ENCODE data around the gene RASGRP4.
"Not testable (repeated sequence)": the region's sequence is repeated elsewhere in the genome, so short reads cannot be mapped to it uniquely, and the experiment has no call there.

Gene RASGRP4

DNA sequence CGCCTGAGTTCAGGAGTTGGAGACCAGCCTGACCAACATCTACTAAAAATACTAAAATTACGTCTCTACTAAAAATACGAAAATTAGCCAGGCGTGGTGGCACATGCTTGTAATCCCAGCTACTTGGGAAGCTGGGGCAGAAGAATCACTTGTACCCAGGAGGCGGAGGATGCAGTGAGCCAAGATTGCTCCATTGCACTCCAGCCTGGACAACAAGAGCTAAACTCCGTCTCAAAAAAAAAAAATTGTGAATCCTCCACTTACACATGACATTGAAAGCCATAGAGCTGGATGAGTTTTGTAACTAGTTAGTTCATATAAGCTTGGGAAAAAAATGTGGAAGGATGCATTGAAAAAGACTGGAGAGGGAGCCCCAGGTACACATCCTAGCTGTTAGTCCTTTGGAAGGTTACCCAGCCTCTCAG lies 52.1 kb downstream of the RASGRP4 start:
- Histone ChIP-seq H3K36me3 (replicated peaks) (peaks cover 21% of the 10 kb centered on the region), H3K27ac (peak overlapping the region; percentile 95), H3K27me3 (replicated peaks) (no peaks in the 10 kb centered on the region), H3K4me3 (ENCODE audit: low read depth, low read length) (peak overlapping the region; percentile 95)
- in situ Hi-C loops (cut with HindIII; ENCODE audit: low pct_ligation_motif_present, low sequenced_read_pairs) = no loop called here
- no peak for DNase-seq
- TF ChIP-seq, protein P1, sequence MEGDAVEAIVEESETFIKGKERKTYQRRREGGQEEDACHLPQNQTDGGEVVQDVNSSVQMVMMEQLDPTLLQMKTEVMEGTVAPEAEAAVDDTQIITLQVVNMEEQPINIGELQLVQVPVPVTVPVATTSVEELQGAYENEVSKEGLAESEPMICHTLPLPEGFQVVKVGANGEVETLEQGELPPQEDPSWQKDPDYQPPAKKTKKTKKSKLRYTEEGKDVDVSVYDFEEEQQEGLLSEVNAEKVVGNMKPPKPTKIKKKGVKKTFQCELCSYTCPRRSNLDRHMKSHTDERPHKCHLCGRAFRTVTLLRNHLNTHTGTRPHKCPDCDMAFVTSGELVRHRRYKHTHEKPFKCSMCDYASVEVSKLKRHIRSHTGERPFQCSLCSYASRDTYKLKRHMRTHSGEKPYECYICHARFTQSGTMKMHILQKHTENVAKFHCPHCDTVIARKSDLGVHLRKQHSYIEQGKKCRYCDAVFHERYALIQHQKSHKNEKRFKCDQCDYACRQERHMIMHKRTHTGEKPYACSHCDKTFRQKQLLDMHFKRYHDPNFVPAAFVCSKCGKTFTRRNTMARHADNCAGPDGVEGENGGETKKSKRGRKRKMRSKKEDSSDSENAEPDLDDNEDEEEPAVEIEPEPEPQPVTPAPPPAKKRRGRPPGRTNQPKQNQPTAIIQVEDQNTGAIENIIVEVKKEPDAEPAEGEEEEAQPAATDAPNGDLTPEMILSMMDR (IDR thresholded peaks at IDR 0.05; ENCODE audit: low read depth, low read length, missing control alignments) = no peak

DNA sequence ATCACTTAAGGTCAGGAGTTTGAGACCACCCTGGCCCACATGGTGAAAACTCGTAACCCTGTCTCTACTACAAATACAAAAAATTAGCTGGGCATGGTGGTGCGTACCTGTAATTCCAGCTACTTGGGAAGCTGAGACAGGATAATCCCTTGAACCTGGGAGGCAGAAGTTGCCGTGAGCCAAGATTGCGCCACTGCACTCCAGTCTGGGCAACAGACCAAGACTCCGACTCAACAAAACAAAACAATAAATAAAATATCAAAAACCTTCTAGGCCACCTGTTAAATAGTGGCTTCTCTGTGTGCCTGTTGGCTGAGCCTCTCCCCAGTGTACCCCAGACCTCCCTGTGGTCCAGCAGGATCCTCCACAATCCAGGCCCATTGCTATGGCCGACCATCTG lies 54.9 kb downstream of the RASGRP4 start:
- no peaks in the 10 kb centered on the region for H3K27me3 ChIP-seq (replicated peaks)
- H3K4me3 ChIP-seq (ENCODE audit: low read depth, low read length) = no peak overlapping the region
- in situ Hi-C loops (cut with HindIII; ENCODE audit: low pct_ligation_motif_present, low sequenced_read_pairs) = no loop called here
- H3K27ac ChIP-seq = no peak overlapping the region
- TF ChIP-seq, protein P1 (IDR thresholded peaks at IDR 0.05; ENCODE audit: low read depth, low read length, missing control alignments) = no peak
- peaks cover under 1% of the 10 kb centered on the region for H3K36me3 ChIP-seq (replicated peaks)
- DNase-seq = no peak

DNA sequence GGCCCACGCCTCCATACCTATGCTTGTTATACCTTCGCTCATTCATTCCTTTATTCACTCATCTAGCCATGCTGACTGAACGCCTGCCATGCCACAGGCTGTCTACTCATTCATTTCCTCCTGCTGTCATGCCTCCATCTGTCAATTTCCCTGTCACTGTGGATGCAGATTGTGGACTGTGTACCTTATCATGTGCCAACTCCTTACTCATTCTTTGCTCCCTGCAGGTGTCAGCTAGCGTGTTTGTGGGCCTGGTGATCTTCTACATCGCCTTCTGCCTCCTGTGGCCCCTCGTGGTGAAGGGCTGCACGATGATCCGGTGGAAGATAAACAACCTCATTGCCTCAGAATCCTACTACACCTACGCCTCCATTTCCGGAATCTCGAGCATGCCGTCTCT lies 55.7 kb downstream of the RASGRP4 start:
- Histone ChIP-seq H3K4me3 (ENCODE audit: low read depth, low read length) (no peak overlapping the region), H3K36me3 (replicated peaks) (no peaks in the 10 kb centered on the region), H3K27me3 (replicated peaks) (no peaks in the 10 kb centered on the region), H3K27ac (no peak overlapping the region)
- DNase-seq = no peak
- in situ Hi-C loops (cut with HindIII; ENCODE audit: low pct_ligation_motif_present, low sequenced_read_pairs) = no loop called here
- TF ChIP-seq, protein P1 (IDR thresholded peaks at IDR 0.05; ENCODE audit: low read depth, low read length, missing control alignments) = no peak

DNA sequence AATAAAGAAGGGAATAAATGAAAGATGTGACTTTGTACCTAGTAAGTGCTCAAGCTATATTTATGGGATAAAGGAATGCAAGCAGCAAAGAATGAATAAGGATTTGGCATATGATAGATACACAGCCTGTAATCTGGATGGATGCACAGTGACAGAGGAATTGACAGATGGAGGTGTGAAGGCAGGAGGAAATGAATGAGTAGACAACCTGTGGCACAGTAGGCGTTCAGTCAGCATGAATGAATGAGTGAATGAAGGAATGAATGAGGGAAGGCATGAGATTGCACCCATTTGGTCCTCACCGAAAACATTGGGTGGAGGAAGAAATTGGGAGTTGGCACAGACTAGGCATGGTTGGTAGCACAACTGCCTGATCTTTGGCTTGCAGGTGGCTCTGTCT lies 56.4 kb downstream of the RASGRP4 start:
- no peaks in the 10 kb centered on the region for H3K36me3 ChIP-seq (replicated peaks)
- TF ChIP-seq, protein P1 (IDR thresholded peaks at IDR 0.05; ENCODE audit: low read depth, low read length, missing control alignments) = no peak
- H3K27ac ChIP-seq = no peak overlapping the region
- in situ Hi-C loops (cut with HindIII; ENCODE audit: low pct_ligation_motif_present, low sequenced_read_pairs) = no loop called here
- H3K27me3 ChIP-seq (replicated peaks) = no peaks in the 10 kb centered on the region
- no peak for DNase-seq
- H3K4me3 ChIP-seq (ENCODE audit: low read depth, low read length) = no peak overlapping the region

DNA sequence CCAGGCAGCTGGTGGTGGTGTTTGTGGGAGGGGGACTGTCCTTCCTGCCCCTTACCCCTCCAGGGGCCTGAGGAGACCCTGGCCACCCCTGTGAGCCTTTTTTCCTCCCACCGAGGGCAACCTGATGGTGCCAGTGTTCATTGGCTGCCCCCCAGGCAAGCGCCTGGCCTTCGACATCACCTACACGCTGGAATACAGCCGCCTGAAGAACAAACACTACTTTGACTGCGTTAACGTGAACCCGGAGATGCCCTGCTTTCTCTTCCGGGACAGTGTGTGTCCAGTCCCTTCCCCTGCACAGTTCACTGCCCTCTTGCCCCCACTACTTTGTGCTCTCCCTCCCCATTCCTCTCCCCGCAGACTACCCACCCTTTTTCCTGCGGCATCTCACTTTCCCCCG lies 59.0 kb downstream of the RASGRP4 start:
- TF ChIP-seq, protein P1 (IDR thresholded peaks at IDR 0.05; ENCODE audit: low read depth, low read length, missing control alignments) = no peak
- no peak overlapping the region for H3K4me3 ChIP-seq (ENCODE audit: low read depth, low read length)

DNA sequence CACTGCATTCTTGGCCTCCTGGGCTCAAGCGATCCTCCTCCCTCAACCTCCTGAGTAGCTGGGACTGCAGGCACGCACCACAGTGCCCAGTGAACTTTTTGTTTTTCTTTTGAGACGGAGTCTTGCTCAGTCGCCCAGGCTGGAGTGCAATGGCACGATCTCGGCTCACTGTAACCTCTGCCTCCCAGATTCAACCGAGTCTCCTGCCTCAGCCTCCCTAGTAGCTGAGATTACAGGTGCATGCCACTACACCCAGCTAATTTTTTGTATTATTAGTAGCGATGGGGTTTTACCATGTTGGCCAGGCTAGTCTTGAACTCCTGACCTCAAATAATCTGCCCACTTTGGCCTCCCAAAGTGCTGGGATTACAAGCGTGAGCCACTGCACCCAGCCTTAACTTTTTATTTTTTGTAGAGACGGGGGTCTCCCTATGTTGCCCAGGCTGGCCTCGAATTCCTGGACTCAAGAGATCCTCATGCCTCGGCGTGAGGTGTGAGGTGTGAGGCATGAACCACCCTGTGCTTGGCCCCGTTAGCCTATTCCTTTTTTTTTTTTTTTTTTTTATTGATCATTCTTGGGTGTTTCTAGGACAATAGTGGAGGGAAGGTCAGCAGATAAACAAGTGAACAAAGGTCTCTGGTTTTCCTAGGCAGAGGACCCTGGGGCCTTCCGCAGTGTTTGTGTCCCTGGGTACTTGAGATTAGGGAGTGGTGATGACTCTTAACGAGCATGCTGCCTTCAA lies 62.9 kb downstream of the RASGRP4 start:
- H3K27me3 ChIP-seq (replicated peaks) = peaks cover 18% of the 10 kb centered on the region
- DNase-seq; H3K36me3 ChIP-seq (replicated peaks); H3K27ac ChIP-seq; in situ Hi-C loops (cut with HindIII; ENCODE audit: low pct_ligation_motif_present, low sequenced_read_pairs); H3K4me3 ChIP-seq (ENCODE audit: low read depth, low read length): not testable (repeated sequence)

More for the DNA sequence above, 59.0 kb downstream of the RASGRP4 start:
- no peaks in the 10 kb centered on the region for H3K27me3 ChIP-seq (replicated peaks)
- no peak overlapping the region for H3K27ac ChIP-seq
- no peak for DNase-seq
- H3K36me3 ChIP-seq (replicated peaks) = no peaks in the 10 kb centered on the region
- in situ Hi-C loops (cut with HindIII; ENCODE audit: low pct_ligation_motif_present, low sequenced_read_pairs) = no loop called here

Data from brain microvascular endothelial cell (primary cell).